ENCODE measurements around the gene POLR2E.

POLR2E gene

DNA sequence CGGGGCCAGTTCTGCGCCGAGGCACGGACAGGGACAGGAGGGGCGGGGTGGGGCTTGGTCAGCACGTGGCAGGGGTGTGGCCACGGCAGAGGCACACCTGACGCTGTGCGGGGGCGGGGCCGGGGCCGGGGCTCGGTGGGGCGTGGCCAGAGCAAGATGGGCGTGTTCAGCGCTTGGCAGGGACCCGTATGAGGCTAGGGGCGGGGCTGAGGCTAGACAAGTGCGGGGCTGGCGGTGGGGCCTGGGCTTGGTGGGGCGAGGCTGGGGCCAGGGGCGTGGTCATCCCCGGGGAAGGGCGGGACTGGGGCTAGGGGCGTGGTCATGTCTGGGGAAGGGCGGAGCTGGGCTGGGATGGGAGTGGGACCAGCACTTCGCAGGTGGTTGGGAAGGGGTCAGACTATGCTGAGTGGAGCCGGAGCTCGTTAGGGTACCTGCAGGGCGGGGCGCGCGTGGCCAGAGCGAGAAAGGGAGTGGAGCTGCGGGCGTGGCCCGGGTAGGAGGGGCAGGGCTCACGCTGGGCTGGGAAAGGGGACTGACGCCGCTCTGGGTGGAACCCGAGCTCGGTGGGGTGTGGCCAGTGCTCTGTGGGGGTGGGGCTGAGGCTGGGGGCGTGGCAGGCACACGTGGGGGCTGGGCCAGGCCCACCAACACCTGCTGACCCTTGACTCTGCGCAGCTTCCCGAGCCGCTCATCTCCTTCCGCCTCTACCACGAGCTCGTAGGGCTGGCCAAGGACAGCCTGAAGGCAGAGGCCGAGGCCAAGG lies 12.8 kb downstream of the POLR2E start:
- Histone ChIP-seq H3K79me2 (ENCODE audit: insufficient read depth, low read length) (peaks cover 6% of the 10 kb centered on the region; the same call in 1 of the 2 replicates), H3K36me3 (ENCODE audit: insufficient read depth, low read length) (peaks cover 45% of the 10 kb centered on the region; the same call in 1 of the 2 replicates), H3F3A (ENCODE audit: low read depth) (no peaks in the 10 kb centered on the region), H2AFZ (ENCODE audit: low read length) (no peak overlapping the region), H3K9ac (ENCODE audit: low read depth, low read length, poor library complexity, severe bottlenecking) (no peak overlapping the region), H3K4me2 (ENCODE audit: low read depth, low read length, poor library complexity, severe bottlenecking) (no peak overlapping the region), H3K9me3 (ENCODE audit: insufficient read depth, low read depth, low read length) (no peaks in the 10 kb centered on the region), H3K4me1 (ENCODE audit: insufficient read depth, low read length, poor library complexity, severe bottlenecking) (peaks cover 5% of the 10 kb centered on the region), H3K9me2 (replicated peaks; ENCODE audit: low read depth, low read length) (no peaks in the 10 kb centered on the region), H4K20me1 (ENCODE audit: insufficient read depth, low read length, poor library complexity, severe bottlenecking) (peaks cover 6% of the 10 kb centered on the region), H3K4me3 (ENCODE audit: low read length, poor library complexity, severe bottlenecking) (no peak overlapping the region), H3K27me3 (ENCODE audit: insufficient read depth, low read length, poor library complexity, severe bottlenecking) (no peaks in the 10 kb centered on the region)
- no peak for TF ChIP-seq EZH2phosphoT487 (IDR thresholded peaks at IDR 0.05; ENCODE audit: borderline replicate concordance)
- TF ChIP-seq, protein P1, sequence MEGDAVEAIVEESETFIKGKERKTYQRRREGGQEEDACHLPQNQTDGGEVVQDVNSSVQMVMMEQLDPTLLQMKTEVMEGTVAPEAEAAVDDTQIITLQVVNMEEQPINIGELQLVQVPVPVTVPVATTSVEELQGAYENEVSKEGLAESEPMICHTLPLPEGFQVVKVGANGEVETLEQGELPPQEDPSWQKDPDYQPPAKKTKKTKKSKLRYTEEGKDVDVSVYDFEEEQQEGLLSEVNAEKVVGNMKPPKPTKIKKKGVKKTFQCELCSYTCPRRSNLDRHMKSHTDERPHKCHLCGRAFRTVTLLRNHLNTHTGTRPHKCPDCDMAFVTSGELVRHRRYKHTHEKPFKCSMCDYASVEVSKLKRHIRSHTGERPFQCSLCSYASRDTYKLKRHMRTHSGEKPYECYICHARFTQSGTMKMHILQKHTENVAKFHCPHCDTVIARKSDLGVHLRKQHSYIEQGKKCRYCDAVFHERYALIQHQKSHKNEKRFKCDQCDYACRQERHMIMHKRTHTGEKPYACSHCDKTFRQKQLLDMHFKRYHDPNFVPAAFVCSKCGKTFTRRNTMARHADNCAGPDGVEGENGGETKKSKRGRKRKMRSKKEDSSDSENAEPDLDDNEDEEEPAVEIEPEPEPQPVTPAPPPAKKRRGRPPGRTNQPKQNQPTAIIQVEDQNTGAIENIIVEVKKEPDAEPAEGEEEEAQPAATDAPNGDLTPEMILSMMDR (conservative IDR thresholded peaks at IDR 0.05; ENCODE audit: low read length) = no peak

- no peaks in the 10 kb centered on the region for H3F3A ChIP-seq (ENCODE audit: low read depth)
- no peak overlapping the region for H3K4me2 ChIP-seq (ENCODE audit: low read depth, low read length, poor library complexity, severe bottlenecking)
- H3K9me2 ChIP-seq (replicated peaks; ENCODE audit: low read depth, low read length) = no peaks in the 10 kb centered on the region
- TF ChIP-seq, protein P1 (conservative IDR thresholded peaks at IDR 0.05; ENCODE audit: low read length) = no peak
- TF ChIP-seq EZH2phosphoT487 (IDR thresholded peaks at IDR 0.05; ENCODE audit: borderline replicate concordance) = no peak
- H3K9me3 ChIP-seq (ENCODE audit: insufficient read depth, low read depth, low read length) = no peaks in the 10 kb centered on the region
- no peak overlapping the region for H3K9ac ChIP-seq (ENCODE audit: low read depth, low read length, poor library complexity, severe bottlenecking)
- peaks cover 6% of the 10 kb centered on the region for H3K79me2 ChIP-seq (ENCODE audit: insufficient read depth, low read length)
- H3K4me3 ChIP-seq (ENCODE audit: low read length, poor library complexity, severe bottlenecking) = no peak overlapping the region
- peaks cover 12% of the 10 kb centered on the region for H3K4me1 ChIP-seq (ENCODE audit: insufficient read depth, low read length, poor library complexity, severe bottlenecking)
- peaks cover 6% of the 10 kb centered on the region for H4K20me1 ChIP-seq (ENCODE audit: insufficient read depth, low read length, poor library complexity, severe bottlenecking)
- H3K36me3 ChIP-seq (ENCODE audit: insufficient read depth, low read length) = peaks cover 40% of the 10 kb centered on the region; the same call in 1 of the 2 replicates
- no peak overlapping the region for H2AFZ ChIP-seq (ENCODE audit: low read length)
- no peaks in the 10 kb centered on the region for H3K27me3 ChIP-seq (ENCODE audit: insufficient read depth, low read length, poor library complexity, severe bottlenecking)
Measured at GRCh38 chr19:1081301-1082164, 13.6 kb downstream of the POLR2E start.

DNA sequence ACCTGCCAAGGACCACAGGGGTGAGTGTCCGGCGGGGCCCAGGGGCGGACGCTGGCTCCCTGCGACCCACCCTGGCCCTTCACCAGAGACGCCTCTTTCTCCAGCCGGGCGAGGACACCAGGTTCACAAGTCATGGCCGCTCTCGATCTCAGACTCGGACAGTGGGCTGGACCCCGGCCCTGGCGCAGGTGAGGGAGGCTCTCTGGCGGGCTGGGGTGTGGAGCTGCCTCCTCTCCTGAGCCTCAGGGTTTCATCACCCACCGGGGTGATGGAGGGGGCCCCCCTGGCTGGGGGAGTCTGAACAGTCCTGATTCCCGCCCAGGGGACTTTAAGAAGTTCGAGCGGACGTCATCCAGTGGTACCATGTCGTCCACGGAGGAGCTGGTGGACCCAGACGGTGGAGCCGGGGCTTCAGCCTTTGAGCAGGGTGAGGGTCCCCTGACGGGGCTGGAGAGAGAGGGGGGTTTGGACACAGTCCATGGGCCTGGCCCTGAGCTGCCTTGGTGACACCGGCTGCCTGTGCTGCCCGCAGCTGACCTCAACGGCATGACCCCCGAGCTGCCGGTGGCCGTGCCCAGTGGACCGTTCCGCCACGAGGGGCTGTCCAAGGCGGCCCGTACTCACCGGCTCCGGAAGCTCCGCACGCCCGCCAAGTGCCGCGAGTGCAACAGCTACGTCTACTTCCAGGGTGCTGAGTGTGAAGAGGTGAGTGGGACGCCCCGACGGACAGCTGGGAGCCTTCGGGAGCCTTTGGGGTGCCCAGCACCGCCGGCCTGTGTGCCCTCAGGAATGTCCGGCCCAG lies 14.6 kb downstream of the POLR2E start:
- Histone ChIP-seq H4K20me1 (ENCODE audit: insufficient read depth, low read length, poor library complexity, severe bottlenecking) (peaks cover 6% of the 10 kb centered on the region), H3K4me2 (ENCODE audit: low read depth, low read length, poor library complexity, severe bottlenecking) (no peak overlapping the region), H3K4me1 (ENCODE audit: insufficient read depth, low read length, poor library complexity, severe bottlenecking) (peaks cover 22% of the 10 kb centered on the region), H3F3A (ENCODE audit: low read depth) (peaks cover 3% of the 10 kb centered on the region; the same call in 1 of the 2 replicates), H3K9me2 (replicated peaks; ENCODE audit: low read depth, low read length) (no peaks in the 10 kb centered on the region), H3K4me3 (ENCODE audit: low read length, poor library complexity, severe bottlenecking) (no peak overlapping the region), H3K27me3 (ENCODE audit: insufficient read depth, low read length, poor library complexity, severe bottlenecking) (no peaks in the 10 kb centered on the region), H3K36me3 (ENCODE audit: insufficient read depth, low read length) (peaks cover 30% of the 10 kb centered on the region; the same call in 1 of the 2 replicates), H3K79me2 (ENCODE audit: insufficient read depth, low read length) (peaks cover 6% of the 10 kb centered on the region), H3K9ac (ENCODE audit: low read depth, low read length, poor library complexity, severe bottlenecking) (no peak overlapping the region), H3K9me3 (ENCODE audit: insufficient read depth, low read depth, low read length) (no peaks in the 10 kb centered on the region), H2AFZ (ENCODE audit: low read length) (no peak overlapping the region)
- TF ChIP-seq EZH2phosphoT487 (IDR thresholded peaks at IDR 0.05; ENCODE audit: borderline replicate concordance) = no peak
- TF ChIP-seq, protein P1 (conservative IDR thresholded peaks at IDR 0.05; ENCODE audit: low read length) = no peak

Measured in Loucy (cell line).